BJ (cell line): ENCODE data around the gene FOXN3. TPM values are rescaled to one million over a fixed set of nuclear protein-coding genes. Genes with fewer than 3 reads are reported as not detected.

Experiments
- CTCF ChIA-PET: fragments of 350-600 bp; formaldehyde crosslinking; extraction: SDS; loops from one replicate; lab custom pipeline; 2021; ENCODE audit warnings: antibody characterized with exemption, inconsistent platforms; lab: Yijun Ruan, JAX
- POLR2A ChIA-PET: fragments of 300-600 bp; sonication (Branson Sonifier 250); formaldehyde crosslinking; extraction: SDS; loops from one replicate; lab custom pipeline; 2021; ENCODE audit warnings: antibody characterized with exemption; lab: Charles Lee
- DNase-seq: peaks from one replicate; pipeline ENCODE4 v3.0.0-alpha.2; 2011; ENCODE audit warnings: low read depth
- H3K27me3 ChIP-seq: 2 replicates; pipeline ENCODE4 v1.6.0; 2011; ENCODE audit warnings: low read length; ENCODE audit not compliant: control insufficient read depth, insufficient read depth
- H3K36me3 ChIP-seq: 2 replicates; pipeline ENCODE4 v1.5.1; 2011; ENCODE audit warnings: low read length; ENCODE audit not compliant: control insufficient read depth, insufficient read depth
- H3K4me3 ChIP-seq: 2 replicates; pipeline ENCODE4 v1.5.1; 2011; ENCODE audit warnings: low read depth, mild to moderate bottlenecking, control low read depth, low read length
- CTCF ChIP-seq: IDR thresholded peaks from 2 replicates; pipeline ENCODE4 v1.5.1; 2011; ENCODE audit warnings: low read depth, mild to moderate bottlenecking, control low read depth, inconsistent platforms, low read length, moderate library complexity; ENCODE audit not compliant: insufficient read depth
- polyA plus RNA-seq: library from polyadenylated mRNA; depleted of rRNA; stranded (reverse); fragments of >200 nt; gene quantifications from 2 replicates; pipeline ENCODE4 v1.2.3, GENCODE V29; 2011

The FOXN3 gene
- polyA plus RNA-seq, 1 experiment, result 30.2 TPM

GRCh38 chr14:89351516-89352404, 65.3 kb downstream of the FOXN3 start:
- TF ChIP-seq CTCF, result no peak
- Histone ChIP-seq H3K27me3 (no peaks in the 10 kb centered on the region), H3K36me3 (peaks cover 6% of the 10 kb centered on the region; the same call in 1 of the 2 replicates), H3K4me3 (no peak overlapping the region)
- DNase-seq, result no peak
- CTCF ChIA-PET, result interaction anchor here (1.0 to 1.3 kb wide), 4 partner anchors 9 to 13 kb away, joined by 3 to 4 read pairs (median 4); no protein-coding TSS in a partner anchor
- POLR2A ChIA-PET, result interaction anchor here (0.7 kb wide), 1 partner anchor 192 kb away, joined by 3 read pairs; no protein-coding TSS in a partner anchor

- ChIA-PET POLR2A (no interaction called here), CTCF (interaction anchor here (1.0 to 1.3 kb wide), 2 partner anchors 9 to 12 kb away, joined by 3 to 4 read pairs; no protein-coding TSS in a partner anchor)
- Histone ChIP-seq H3K36me3 (peaks cover 6% of the 10 kb centered on the region; the same call in 1 of the 2 replicates), H3K27me3 (no peaks in the 10 kb centered on the region), H3K4me3 (no peak overlapping the region)
- DNase-seq, result no peak
- TF ChIP-seq CTCF, result no peak
Measured at GRCh38 chr14:89351221-89351515, 65.9 kb downstream of the FOXN3 start.

- no peak for TF ChIP-seq CTCF
- CTCF ChIA-PET, result interaction anchor here (0.6 kb wide), 1 partner anchor 1337 kb away, joined by 3 read pairs; no protein-coding TSS in a partner anchor
- H3K36me3 ChIP-seq, result peaks cover 6% of the 10 kb centered on the region; the same call in 1 of the 2 replicates
- no peak for DNase-seq
- H3K4me3 ChIP-seq, result no peak overlapping the region
- POLR2A ChIA-PET, result no interaction called here
- H3K27me3 ChIP-seq, result no peaks in the 10 kb centered on the region
Measured at GRCh38 chr14:89350152-89350551, 66.9 kb downstream of the FOXN3 start.

GRCh38 chr14:89349171-89350008, 67.6 kb downstream of the FOXN3 start:
- Histone ChIP-seq H3K27me3 (no peaks in the 10 kb centered on the region), H3K4me3 (no peak overlapping the region), H3K36me3 (peaks cover 6% of the 10 kb centered on the region; the same call in 1 of the 2 replicates)
- no peak for DNase-seq
- ChIA-PET POLR2A (no interaction called here), CTCF (interaction anchor here (0.6 to 1.5 kb wide), 2 partner anchors 309 to 1336 kb away, joined by 3 to 5 read pairs; no protein-coding TSS in a partner anchor)
- no peak for TF ChIP-seq CTCF

GRCh38 chr14:89348722-89349121, 68.3 kb downstream of the FOXN3 start:
- no peaks in the 10 kb centered on the region for H3K27me3 ChIP-seq
- H3K36me3 ChIP-seq, result peaks cover 6% of the 10 kb centered on the region; the same call in 1 of the 2 replicates
- POLR2A ChIA-PET, result no interaction called here
- H3K4me3 ChIP-seq, result no peak overlapping the region
- no peak for TF ChIP-seq CTCF
- no peak for DNase-seq
- CTCF ChIA-PET, result interaction anchor here (0.6 to 1.5 kb wide), 2 partner anchors 144 to 308 kb away, joined by 3 to 5 read pairs; no protein-coding TSS in a partner anchor
